Astrocyte (in vitro differentiated cells and primary cell): Measurements from ENCODE around the gene PLS3.

Experiments
- EZH2 ChIP-seq: IDR thresholded peaks from 2 replicates; pipeline ENCODE4 v1.6.1; 2012; ENCODE audit warnings: mild to moderate bottlenecking, low read length, inconsistent platforms; ENCODE audit not compliant: insufficient read depth
- TF ChIP-seq, protein P1 (sequence below): IDR thresholded peaks from 2 replicates; pipeline ENCODE4 v1.5.1; 2011; ENCODE audit warnings: low read depth, mild to moderate bottlenecking, inconsistent platforms, low read length, moderate library complexity; ENCODE audit not compliant: insufficient read depth

DNA sequence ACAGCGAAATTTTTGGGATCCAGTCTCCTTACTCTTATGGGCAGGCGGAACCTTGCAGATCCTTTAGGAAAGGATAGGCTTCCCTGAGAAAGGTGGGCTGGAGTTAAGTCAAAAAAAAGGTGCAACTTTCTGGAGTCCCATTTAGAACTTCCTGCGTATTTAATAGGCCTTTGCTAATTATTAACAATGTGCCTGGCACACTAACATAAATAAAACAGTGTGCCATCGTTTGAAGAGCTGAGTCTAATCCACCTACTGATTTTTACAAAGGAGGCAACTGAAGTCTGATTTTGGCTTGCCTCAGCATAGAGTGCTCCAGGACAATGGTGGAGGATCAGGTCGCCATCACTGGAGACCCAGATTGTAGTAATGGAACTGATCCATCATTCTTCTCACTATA is 15.7 kb downstream of the PLS3 start:
- TF ChIP-seq, protein P1, sequence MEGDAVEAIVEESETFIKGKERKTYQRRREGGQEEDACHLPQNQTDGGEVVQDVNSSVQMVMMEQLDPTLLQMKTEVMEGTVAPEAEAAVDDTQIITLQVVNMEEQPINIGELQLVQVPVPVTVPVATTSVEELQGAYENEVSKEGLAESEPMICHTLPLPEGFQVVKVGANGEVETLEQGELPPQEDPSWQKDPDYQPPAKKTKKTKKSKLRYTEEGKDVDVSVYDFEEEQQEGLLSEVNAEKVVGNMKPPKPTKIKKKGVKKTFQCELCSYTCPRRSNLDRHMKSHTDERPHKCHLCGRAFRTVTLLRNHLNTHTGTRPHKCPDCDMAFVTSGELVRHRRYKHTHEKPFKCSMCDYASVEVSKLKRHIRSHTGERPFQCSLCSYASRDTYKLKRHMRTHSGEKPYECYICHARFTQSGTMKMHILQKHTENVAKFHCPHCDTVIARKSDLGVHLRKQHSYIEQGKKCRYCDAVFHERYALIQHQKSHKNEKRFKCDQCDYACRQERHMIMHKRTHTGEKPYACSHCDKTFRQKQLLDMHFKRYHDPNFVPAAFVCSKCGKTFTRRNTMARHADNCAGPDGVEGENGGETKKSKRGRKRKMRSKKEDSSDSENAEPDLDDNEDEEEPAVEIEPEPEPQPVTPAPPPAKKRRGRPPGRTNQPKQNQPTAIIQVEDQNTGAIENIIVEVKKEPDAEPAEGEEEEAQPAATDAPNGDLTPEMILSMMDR = no peak
- no peak for TF ChIP-seq EZH2
